Activated CD8-positive, alpha-beta T cell treated with anti-CD3 and anti-CD28 coated beads for 36 hours (primary cell): ENCODE results near the gene ETV1. TPM values are rescaled to one million over a fixed set of nuclear protein-coding genes. Genes with fewer than 3 reads are reported as not detected.

Experiments used
- ATAC-seq: fragments of 200-7000 bp; cut with Tn5 transposase; one replicate; pipeline ENCODE4 v1.10.0; 2021; ENCODE audit warnings: mild to moderate bottlenecking, moderate library complexity
- CTCF ChIA-PET: fragments of 350-600 bp; sonication (Branson Sonifier 250); formaldehyde crosslinking; loops from one replicate; lab custom pipeline; 2021; ENCODE audit warnings: antibody characterized with exemption; lab: Charles Lee
- POLR2A ChIA-PET: fragments of 350-600 bp; sonication (Branson Sonifier 250); formaldehyde crosslinking; loops from one replicate; lab custom pipeline; 2021; ENCODE audit warnings: antibody characterized with exemption; lab: Charles Lee
- DNase-seq: peaks from one replicate; pipeline ENCODE4 v3.0.0-alpha.2; 2020
- H3K27ac Mint-ChIP-seq: one replicate; pipeline ENCODE4 v1.8.0; 2021; ENCODE audit warnings: mild to moderate bottlenecking, mixed read lengths
- H3K27me3 Mint-ChIP-seq: one replicate; pipeline ENCODE4 v1.8.0; 2021; ENCODE audit warnings: mixed read lengths
- H3K36me3 Mint-ChIP-seq: one replicate; pipeline ENCODE4 v1.8.0; 2021; ENCODE audit warnings: low read depth, mixed read lengths
- H3K4me1 Mint-ChIP-seq: one replicate; pipeline ENCODE4 v1.8.0; 2021; ENCODE audit warnings: low read depth, mixed read lengths
- H3K4me3 Mint-ChIP-seq: one replicate; pipeline ENCODE4 v1.8.0; 2021; ENCODE audit warnings: mild to moderate bottlenecking, moderate library complexity, mixed read lengths
- H3K9me3 Mint-ChIP-seq: one replicate; pipeline ENCODE4 v1.8.0; 2021; ENCODE audit warnings: mixed read lengths
- intact Hi-C: fragments of 100-400 bp; cut with micrococcal nuclease; formaldehyde crosslinking; loops from one replicate; pipeline ENCODE4 v1.10.0; 2022
- total RNA-seq, 2 experiments: library from RNA; stranded (reverse); gene quantifications; one replicate each; pipeline ENCODE4 v1.2.3, GENCODE V29; 2021
- TF ChIP-seq, protein P1 (sequence below): fragments of 200-600 bp; IDR thresholded peaks from one replicate; pipeline ENCODE4 v1.8.0; 2022; ENCODE audit warnings: antibody characterized with exemption, mild to moderate bottlenecking

ETV1 gene
- total RNA-seq, 2 experiments from 2014 or later: 0.18 to 0.56 TPM

GRCh38 chr7:13878154-13878553, 111.3 kb downstream of the ETV1 start:
- no peak for DNase-seq
- intact Hi-C loops: no loop called here
- no peaks in the 10 kb centered on the region for H3K27me3 Mint-ChIP-seq
- POLR2A ChIA-PET: no interaction called here
- no peak overlapping the region for H3K4me3 Mint-ChIP-seq
- CTCF ChIA-PET: no interaction called here
- no peaks in the 10 kb centered on the region for H3K36me3 Mint-ChIP-seq
- ATAC-seq: no peak
- TF ChIP-seq, protein P1, sequence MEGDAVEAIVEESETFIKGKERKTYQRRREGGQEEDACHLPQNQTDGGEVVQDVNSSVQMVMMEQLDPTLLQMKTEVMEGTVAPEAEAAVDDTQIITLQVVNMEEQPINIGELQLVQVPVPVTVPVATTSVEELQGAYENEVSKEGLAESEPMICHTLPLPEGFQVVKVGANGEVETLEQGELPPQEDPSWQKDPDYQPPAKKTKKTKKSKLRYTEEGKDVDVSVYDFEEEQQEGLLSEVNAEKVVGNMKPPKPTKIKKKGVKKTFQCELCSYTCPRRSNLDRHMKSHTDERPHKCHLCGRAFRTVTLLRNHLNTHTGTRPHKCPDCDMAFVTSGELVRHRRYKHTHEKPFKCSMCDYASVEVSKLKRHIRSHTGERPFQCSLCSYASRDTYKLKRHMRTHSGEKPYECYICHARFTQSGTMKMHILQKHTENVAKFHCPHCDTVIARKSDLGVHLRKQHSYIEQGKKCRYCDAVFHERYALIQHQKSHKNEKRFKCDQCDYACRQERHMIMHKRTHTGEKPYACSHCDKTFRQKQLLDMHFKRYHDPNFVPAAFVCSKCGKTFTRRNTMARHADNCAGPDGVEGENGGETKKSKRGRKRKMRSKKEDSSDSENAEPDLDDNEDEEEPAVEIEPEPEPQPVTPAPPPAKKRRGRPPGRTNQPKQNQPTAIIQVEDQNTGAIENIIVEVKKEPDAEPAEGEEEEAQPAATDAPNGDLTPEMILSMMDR: no peak
- H3K4me1 Mint-ChIP-seq: no peaks in the 10 kb centered on the region
- no peaks in the 10 kb centered on the region for H3K9me3 Mint-ChIP-seq
- H3K27ac Mint-ChIP-seq: no peak overlapping the region

GRCh38 chr7:13875496-13876074, 113.9 kb downstream of the ETV1 start:
- TF ChIP-seq, protein P1: no peak
- Mint-ChIP-seq H3K27ac (no peak overlapping the region), H3K4me3 (no peak overlapping the region), H3K27me3 (no peaks in the 10 kb centered on the region), H3K36me3 (no peaks in the 10 kb centered on the region), H3K9me3 (no peaks in the 10 kb centered on the region), H3K4me1 (no peaks in the 10 kb centered on the region)
- ChIA-PET CTCF (no interaction called here), POLR2A (no interaction called here)
- DNase-seq (no peak), ATAC-seq (no peak)
- intact Hi-C loops: no loop called here

- H3K27ac Mint-ChIP-seq: no peak overlapping the region
- no peak for DNase-seq
- TF ChIP-seq, protein P1: no peak
- ATAC-seq: no peak
- no peaks in the 10 kb centered on the region for H3K4me1 Mint-ChIP-seq
- ChIA-PET POLR2A (no interaction called here), CTCF (no interaction called here)
- no peaks in the 10 kb centered on the region for H3K27me3 Mint-ChIP-seq
- intact Hi-C loops: no loop called here
- H3K4me3 Mint-ChIP-seq: no peak overlapping the region
- H3K36me3 Mint-ChIP-seq: no peaks in the 10 kb centered on the region
- no peaks in the 10 kb centered on the region for H3K9me3 Mint-ChIP-seq
Measured at GRCh38 chr7:13874783-13875182, 114.7 kb downstream of the ETV1 start.

- Mint-ChIP-seq H3K4me3 (no peak overlapping the region), H3K4me1 (no peaks in the 10 kb centered on the region), H3K27me3 (no peaks in the 10 kb centered on the region), H3K27ac (no peak overlapping the region), H3K36me3 (no peaks in the 10 kb centered on the region), H3K9me3 (no peaks in the 10 kb centered on the region)
- intact Hi-C loops: no loop called here
- ChIA-PET CTCF (no interaction called here), POLR2A (no interaction called here)
- ATAC-seq (no peak), DNase-seq (no peak)
- TF ChIP-seq, protein P1: no peak
Measured at GRCh38 chr7:13872709-13873108, 116.8 kb downstream of the ETV1 start.

GRCh38 chr7:13871008-13871407, 118.5 kb downstream of the ETV1 start:
- no peak overlapping the region for H3K4me3 Mint-ChIP-seq
- H3K9me3 Mint-ChIP-seq: no peaks in the 10 kb centered on the region
- no peaks in the 10 kb centered on the region for H3K27me3 Mint-ChIP-seq
- no peak for ATAC-seq
- DNase-seq: no peak
- intact Hi-C loops: no loop called here
- TF ChIP-seq, protein P1: no peak
- ChIA-PET POLR2A (no interaction called here), CTCF (no interaction called here)
- H3K36me3 Mint-ChIP-seq: no peaks in the 10 kb centered on the region
- H3K27ac Mint-ChIP-seq: no peak overlapping the region
- H3K4me1 Mint-ChIP-seq: no peaks in the 10 kb centered on the region
